Upper lobe of left lung (tissue), 4 donors: Measurements from ENCODE around the gene ALDH16A1.

Experiments
- EP300 ChIP-seq, 4 donors: sonication (generic); formaldehyde crosslinking; IDR thresholded peaks; one replicate each; pipeline ENCODE4 v1.5.1; 2017; ENCODE audit warnings: antibody characterized with exemption in 4 of 4, control low read depth in 2 of 4
- POLR2AphosphoS5 ChIP-seq, 2 donors: sonication (generic); formaldehyde crosslinking; IDR thresholded peaks; one replicate each; pipeline ENCODE4 v1.5.1; 2017; ENCODE audit warnings: antibody characterized with exemption in 2 of 2

GRCh38 chr19:49430678-49431329 is 22.2 kb upstream of the ALDH16A1 start:
- TF ChIP-seq POLR2AphosphoS5 (IDR thresholded peaks at IDR 0.05): no peak
- TF ChIP-seq EP300 (IDR thresholded peaks at IDR 0.05): no peak
